Endothelial cell (in vitro differentiated cells): ENCODE data around the gene TMEM120A. TPM values are rescaled to one million over a fixed set of nuclear protein-coding genes. Genes with fewer than 3 reads are reported as not detected.

Source experiments
- DNase-seq: peaks from one replicate; pipeline ENCODE4 v3.0.0; 2021; ENCODE audit warnings: low spot score
- H3K27ac Mint-ChIP-seq: one replicate; pipeline ENCODE4 v1.8.0; 2021; ENCODE audit warnings: mixed read lengths, inconsistent platforms; ENCODE audit not compliant: unreplicated experiment
- H3K27me3 Mint-ChIP-seq: one replicate; pipeline ENCODE4 v1.8.0; 2021; ENCODE audit warnings: mild to moderate bottlenecking, moderate library complexity, mixed read lengths, inconsistent platforms; ENCODE audit not compliant: unreplicated experiment
- H3K36me3 Mint-ChIP-seq: one replicate; pipeline ENCODE4 v1.8.0; 2021; ENCODE audit warnings: mild to moderate bottlenecking, low read depth, mixed read lengths, inconsistent platforms; ENCODE audit not compliant: unreplicated experiment
- H3K4me1 Mint-ChIP-seq: one replicate; pipeline ENCODE4 v1.8.0; 2021; ENCODE audit warnings: mild to moderate bottlenecking, mixed read lengths, inconsistent platforms; ENCODE audit not compliant: unreplicated experiment
- H3K4me3 Mint-ChIP-seq: one replicate; pipeline ENCODE4 v1.8.0; 2021; ENCODE audit warnings: mild to moderate bottlenecking, mixed read lengths, inconsistent platforms; ENCODE audit not compliant: unreplicated experiment
- H3K9me3 Mint-ChIP-seq: one replicate; pipeline ENCODE4 v1.8.0; 2021; ENCODE audit warnings: mixed read lengths, inconsistent platforms; ENCODE audit not compliant: unreplicated experiment
- CTCF ChIP-seq: fragments of 200-600 bp; sonication (generic); IDR thresholded peaks from one replicate; pipeline ENCODE4 v1.5.0; 2021; ENCODE audit warnings: antibody characterized with exemption; ENCODE audit not compliant: unreplicated experiment
- total RNA-seq: library from RNA; stranded (reverse); fragmentation: NEBNext Ultra II Directional; extraction: Animal tissue kit (Norgen Biotek cat#: 25700); gene quantifications from one replicate; pipeline ENCODE4 v1.2.1, GENCODE V29; 2021; ENCODE audit not compliant: unreplicated experiment

Gene TMEM120A
- total RNA-seq, 1 donor from 2014 or later = 18.2 TPM

GRCh38 chr7:75986147-75986781, 8.1 kb downstream of the TMEM120A start:
- H3K4me3 Mint-ChIP-seq = peak overlapping the region; percentile 33
- no peak for DNase-seq
- no peak for TF ChIP-seq CTCF
- peaks cover 8% of the 10 kb centered on the region for H3K4me1 Mint-ChIP-seq
- H3K36me3 Mint-ChIP-seq = peaks cover 9% of the 10 kb centered on the region
- no peak overlapping the region for H3K27ac Mint-ChIP-seq
- peaks cover 6% of the 10 kb centered on the region for H3K27me3 Mint-ChIP-seq
- H3K9me3 Mint-ChIP-seq = no peaks in the 10 kb centered on the region

GRCh38 chr7:75985518-75986146, 8.8 kb downstream of the TMEM120A start:
- H3K27ac Mint-ChIP-seq = no peak overlapping the region

GRCh38 chr7:75985009-75985517, 9.3 kb downstream of the TMEM120A start:
- Mint-ChIP-seq H3K27me3 (peaks cover 6% of the 10 kb centered on the region), H3K36me3 (peaks cover 11% of the 10 kb centered on the region), H3K27ac (no peak overlapping the region), H3K4me3 (no peak overlapping the region), H3K4me1 (peaks cover 5% of the 10 kb centered on the region), H3K9me3 (no peaks in the 10 kb centered on the region)
- no peak for DNase-seq
- TF ChIP-seq CTCF = no peak

More at GRCh38 chr7:75985518-75986146, 8.8 kb downstream of the TMEM120A start:
- peaks cover 6% of the 10 kb centered on the region for H3K27me3 Mint-ChIP-seq
- no peak overlapping the region for H3K4me3 Mint-ChIP-seq
- peaks cover 8% of the 10 kb centered on the region for H3K4me1 Mint-ChIP-seq
- peaks cover 9% of the 10 kb centered on the region for H3K36me3 Mint-ChIP-seq
- no peak for TF ChIP-seq CTCF
- H3K9me3 Mint-ChIP-seq = no peaks in the 10 kb centered on the region
- DNase-seq = no peak

GRCh38 chr7:75984130-75985008, 10.0 kb downstream of the TMEM120A start:
- peaks cover 14% of the 10 kb centered on the region for H3K36me3 Mint-ChIP-seq
- peaks cover 9% of the 10 kb centered on the region for H3K27me3 Mint-ChIP-seq
- H3K27ac Mint-ChIP-seq = no peak overlapping the region
- no peak for DNase-seq
- TF ChIP-seq CTCF = no peak
- H3K9me3 Mint-ChIP-seq = no peaks in the 10 kb centered on the region
- H3K4me3 Mint-ChIP-seq = no peak overlapping the region
- peaks cover under 1% of the 10 kb centered on the region for H3K4me1 Mint-ChIP-seq
